HG03196 (cell line): ENCODE data around the gene NOD2.

Experiments
- ATAC-seq: cut with Tn5 transposase; IDR thresholded peaks from one replicate; pipeline ENCODE4 v1.9.1; 2021; ENCODE audit not compliant: unreplicated experiment

NOD2 gene

DNA sequence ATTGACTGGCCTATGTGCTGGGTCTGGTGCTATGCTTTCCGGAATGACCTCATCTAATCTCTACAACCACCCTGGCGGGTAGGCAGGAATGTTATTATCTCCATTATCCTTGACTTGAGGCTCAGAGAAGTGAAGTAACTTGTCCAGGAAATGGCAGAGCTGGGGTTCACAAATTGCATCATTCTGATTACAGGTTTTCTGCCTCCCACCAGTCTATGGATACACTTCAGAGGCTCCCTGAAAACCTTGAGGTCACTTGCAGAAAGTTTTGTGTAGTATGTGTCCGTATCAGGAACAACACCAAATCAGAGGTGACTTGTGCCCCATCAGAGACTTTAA lies 19.1 kb downstream of the NOD2 start:
- no peak for ATAC-seq

DNA sequence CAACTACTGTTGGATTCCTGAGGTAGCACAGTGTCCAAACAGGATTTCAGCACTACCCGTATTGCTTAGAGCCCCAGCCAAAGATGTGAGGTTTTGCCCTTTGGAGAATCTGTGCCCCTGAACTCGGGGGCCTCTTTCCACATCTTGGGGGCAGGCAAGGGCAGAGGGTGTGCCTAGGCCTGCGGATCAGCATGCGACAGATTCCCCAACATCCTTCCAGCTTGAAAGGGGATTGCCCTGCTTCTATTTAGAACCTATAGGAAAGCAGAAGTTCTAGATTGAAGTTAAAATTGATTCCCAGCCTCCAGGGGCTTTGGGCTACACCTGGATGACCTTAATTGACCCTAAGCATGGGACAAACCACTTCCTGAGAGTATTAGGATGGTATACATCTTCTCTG lies 19.6 kb downstream of the NOD2 start:
- ATAC-seq = no peak

DNA sequence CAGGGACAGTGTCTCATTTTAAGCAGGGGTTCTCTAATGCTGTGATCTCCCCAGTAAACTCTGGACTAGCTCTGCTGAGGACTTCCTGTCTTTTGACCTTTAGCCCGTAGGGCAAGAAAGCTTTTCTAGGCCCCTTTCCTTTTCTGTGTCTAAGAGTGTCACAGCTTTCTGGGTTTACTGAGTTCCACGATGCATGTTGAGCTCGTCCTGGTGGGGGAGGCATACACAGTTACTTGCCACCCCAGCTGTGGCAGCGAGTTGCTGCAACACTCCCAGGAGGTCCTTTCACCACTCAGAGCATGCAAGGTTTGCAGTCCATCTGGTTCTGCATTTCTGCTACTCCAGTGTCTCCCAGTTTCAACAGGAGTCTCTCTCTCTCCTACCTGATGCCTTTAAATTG lies 23.7 kb downstream of the NOD2 start:
- no peak for ATAC-seq

DNA sequence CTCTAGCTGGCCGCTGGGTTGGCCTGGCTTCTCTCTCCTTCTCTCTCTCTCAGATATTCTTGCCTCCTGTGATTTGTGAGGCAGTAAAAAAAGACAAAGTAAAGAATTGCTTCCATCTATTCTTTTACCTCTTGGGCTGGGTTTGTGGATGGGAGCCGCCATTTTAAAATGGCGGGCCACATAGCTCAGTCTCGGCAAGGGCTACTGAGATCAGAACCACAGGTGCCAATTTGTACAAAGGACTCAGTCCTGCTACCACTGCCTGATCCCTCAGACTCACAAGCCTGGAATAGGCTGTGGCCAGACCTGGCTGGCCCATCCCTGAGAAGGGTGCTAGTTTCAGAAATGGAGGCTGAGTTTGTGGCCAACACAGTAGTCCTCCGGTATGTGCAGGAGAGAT lies 24.1 kb downstream of the NOD2 start:
- ATAC-seq = no peak

DNA sequence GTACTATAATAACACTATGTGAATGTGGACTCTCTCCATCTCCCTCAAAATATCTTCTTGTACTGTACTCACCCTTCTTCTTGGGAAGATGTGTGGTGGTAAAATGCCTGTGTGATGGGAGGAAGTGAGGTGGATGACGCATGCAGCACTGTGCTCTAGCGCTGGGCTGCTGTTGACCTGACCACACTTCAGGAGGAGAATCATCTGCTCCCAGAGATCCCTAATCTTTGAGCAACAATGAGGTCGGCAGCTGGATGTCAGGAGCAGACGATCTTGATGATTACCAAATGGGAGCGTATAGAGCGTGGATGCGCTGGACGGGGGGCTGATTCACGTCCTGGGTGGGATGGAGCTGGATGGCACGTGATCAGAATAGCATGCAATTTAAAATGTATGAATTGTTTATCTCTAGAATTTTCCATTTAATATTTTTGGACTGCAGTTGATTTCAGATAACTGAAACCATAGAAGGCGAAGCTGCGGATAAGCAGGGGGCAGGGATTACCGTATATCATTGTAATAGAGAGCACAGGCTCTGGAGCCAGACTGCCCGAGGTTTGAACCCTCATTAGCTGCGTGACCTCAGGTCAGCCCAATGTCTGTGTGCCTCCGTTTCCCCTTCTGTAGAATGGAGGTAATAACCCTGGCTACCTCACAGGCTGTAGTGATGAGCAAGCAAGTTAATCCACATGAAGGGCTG lies 24.8 kb downstream of the NOD2 start:
- ATAC-seq = no peak

DNA sequence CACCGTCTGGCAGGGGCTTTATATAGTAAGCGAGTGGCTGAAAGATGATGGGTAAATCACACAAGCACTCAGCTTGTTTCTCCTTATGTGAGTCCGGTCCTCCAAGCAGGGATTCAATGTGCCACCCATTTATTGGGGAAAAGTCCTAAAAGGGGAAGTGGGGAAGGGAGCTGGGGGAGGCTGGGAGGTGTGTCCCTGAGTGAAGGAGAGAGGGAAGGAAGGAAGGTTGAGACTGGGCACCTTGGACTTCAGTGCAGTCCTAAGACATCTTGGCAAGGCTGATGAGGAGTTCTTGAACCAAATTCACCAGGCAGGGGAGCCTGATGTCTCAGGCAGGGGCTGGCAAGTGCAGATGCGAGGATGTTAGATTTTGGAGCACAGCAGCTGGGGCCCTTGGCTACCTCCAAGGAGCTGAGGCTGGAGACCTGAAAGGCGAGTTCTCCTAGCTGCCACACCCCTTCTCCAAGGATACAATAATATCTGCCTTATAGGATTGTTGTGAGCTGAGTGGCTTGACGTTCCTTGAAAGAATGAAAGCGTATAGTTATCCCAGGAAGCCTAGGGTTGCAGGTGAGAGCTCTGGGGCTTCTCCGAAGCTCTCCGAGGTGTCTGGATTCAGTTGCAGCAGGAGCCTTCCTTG lies 25.5 kb downstream of the NOD2 start:
- ATAC-seq = no peak

DNA sequence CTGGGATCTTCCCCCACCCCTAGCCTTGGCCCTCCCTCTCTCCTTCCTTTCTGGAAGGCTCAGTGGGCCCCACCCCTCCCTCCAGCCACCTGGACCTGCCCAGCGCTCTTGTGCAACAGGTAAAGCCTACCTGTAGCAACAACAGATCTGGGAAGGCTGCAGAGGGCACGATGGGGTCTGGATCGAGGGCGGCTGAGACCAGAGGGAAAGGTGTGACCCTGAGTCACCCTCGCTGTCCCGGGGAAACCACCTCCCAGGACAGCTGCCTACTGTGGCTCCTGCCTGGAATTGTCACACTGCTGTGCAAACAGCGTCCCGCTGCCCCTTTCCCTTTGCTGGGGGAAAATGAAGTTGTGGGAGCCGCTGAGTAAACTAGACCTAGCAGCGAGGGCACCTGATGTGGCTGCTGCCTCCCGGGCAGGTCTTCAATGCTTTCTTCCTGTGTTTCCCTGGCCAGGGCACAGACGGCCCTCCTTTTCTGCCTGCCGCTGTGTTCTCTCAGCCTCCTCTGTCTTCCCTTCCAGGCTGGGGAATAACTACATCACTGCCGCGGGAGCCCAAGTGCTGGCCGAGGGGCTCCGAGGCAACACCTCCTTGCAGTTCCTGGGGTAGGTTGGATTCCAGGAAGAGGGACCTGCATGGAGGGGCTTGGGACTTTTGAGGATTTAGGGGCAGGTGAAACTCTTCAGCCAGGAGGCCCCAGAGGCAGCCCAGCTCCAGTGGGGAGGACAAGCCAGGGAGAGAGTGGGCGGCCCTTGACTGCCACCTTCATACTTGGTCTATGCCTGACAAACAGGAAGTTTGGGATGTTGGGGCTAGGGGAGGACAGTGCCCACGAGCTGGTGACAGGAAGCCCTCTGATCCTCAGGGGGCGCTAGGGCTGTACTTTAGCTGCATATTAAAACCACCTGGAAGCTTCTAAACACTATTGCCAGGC lies 26.3 kb downstream of the NOD2 start:
- ATAC-seq = no peak

DNA sequence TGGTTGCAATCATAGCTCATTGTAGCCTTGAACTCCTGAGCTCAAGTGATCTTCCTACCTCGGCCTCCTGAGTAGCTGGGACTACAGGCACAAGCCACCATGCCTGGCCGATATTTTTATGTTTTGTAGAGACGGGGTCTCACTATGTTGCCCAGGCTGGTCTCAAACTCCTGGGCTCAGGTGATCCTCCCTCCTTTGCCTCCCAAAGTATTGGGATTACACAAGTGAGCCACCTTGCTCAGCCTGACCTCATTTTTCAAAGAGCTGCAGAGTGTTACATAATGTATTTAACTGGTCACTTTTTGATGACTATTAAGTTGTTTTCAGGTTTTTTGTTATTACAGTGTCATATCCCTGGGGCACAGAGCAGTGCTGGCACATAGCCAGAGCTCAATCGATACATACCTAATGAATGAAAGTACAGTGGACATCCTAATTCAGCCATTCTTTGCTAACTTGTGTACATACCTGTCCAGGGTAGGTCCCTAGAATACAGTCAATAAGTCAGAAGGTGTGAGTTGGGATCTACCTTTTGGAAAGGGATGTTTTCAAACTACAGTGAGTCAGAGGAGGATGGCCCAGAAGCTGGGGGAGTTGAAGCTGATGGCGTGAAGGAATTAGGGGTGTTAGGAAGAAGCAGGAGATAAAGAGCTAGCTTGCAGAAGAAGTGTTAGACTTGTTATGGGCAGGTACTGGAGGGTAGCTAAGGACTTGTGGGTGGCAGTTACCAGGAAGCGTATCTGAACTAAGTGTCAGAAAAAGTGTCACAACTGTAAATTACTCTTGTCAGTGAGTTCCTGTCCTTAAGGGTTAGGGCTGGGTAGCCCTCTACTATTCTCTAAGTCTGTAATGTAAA lies 28.4 kb downstream of the NOD2 start:
- ATAC-seq = no peak

DNA sequence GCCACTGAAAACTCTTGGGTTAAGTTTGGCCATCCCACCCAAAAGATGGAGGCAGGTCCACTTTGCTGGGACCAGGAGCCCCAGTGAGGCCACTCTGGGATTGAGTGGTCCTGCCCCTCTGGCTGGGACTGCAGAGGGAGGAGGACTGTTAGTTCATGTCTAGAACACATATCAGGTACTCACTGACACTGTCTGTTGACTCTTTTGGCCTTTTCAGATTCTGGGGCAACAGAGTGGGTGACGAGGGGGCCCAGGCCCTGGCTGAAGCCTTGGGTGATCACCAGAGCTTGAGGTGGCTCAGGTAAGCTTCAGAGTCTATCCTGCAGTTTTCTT lies 29.0 kb downstream of the NOD2 start:
- ATAC-seq = no peak

DNA sequence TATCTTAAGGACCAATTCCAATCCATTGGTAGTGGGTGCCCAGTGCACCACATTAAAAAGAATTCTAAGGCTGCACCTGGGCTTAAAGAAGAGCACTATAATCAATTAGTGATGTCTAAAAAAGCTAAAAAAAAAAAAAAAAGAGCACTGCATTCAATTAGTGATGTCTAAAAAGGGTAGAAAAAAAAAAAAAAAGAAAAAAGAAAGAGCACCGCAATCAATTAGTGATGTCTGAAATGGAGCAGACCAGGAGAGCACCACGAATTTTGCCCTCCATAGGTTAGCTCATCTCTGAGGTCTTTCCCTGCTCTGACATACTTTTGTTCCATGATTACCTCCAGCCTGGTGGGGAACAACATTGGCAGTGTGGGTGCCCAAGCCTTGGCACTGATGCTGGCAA lies 29.6 kb downstream of the NOD2 start:
- ATAC-seq = no peak

DNA sequence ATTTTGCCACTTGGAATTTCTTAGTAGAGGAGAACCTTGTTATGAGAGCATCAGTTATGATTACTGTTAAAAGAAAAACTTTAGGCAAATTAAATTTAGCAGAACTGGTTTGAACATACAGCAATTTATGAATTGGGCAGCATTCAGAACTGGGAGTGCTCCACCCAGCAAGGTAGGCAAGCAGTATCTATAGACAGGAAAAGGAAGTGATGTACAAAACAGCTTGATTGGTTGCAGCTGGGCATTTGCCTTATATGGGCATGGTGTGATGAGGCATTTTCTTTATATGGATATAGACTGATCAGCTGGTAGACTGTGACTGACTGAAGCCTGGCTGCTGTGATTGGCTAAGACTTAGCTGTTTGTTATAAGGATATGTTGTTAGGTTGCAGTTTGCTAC lies 30.9 kb downstream of the NOD2 start:
- ATAC-seq = no peak

DNA sequence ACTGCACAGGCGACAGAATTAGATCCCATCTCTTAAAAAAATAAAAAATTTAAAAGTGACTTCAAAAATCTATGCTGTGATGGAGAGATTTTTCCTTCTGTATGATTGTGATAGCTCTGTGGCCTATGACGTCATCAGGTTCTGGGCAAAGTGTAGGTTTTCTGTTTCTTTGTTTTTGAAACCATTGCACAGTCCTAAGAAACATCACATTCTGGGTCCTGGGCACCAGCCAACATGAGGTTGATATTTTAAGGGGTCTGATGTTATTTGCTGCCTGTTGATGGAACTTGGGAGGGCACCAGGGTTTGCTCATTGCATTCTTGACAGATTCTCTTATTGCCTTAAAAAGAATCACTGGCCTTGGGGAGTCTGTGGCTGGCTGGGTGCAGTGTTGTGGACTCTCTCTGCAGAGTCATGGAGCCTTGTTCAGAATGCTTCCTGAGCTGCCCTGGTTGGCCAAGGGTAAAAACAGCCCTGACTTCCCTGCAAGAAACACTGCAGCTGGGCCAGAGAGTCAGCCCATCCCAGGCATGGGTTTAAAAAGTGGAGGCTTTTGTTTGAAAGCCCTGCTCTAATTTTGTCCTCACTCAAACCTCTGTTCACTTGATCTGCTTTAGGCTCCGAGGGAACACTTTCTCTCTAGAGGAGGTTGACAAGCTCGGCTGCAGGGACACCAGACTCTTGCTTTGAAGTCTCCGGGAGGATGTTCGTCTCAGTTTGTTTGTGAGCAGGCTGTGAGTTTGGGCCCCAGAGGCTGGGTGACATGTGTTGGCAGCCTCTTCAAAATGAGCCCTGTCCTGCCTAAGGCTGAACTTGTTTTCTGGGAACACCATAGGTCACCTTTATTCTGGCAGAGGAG lies 38.0 kb downstream of the NOD2 start:
- ATAC-seq = no peak

DNA sequence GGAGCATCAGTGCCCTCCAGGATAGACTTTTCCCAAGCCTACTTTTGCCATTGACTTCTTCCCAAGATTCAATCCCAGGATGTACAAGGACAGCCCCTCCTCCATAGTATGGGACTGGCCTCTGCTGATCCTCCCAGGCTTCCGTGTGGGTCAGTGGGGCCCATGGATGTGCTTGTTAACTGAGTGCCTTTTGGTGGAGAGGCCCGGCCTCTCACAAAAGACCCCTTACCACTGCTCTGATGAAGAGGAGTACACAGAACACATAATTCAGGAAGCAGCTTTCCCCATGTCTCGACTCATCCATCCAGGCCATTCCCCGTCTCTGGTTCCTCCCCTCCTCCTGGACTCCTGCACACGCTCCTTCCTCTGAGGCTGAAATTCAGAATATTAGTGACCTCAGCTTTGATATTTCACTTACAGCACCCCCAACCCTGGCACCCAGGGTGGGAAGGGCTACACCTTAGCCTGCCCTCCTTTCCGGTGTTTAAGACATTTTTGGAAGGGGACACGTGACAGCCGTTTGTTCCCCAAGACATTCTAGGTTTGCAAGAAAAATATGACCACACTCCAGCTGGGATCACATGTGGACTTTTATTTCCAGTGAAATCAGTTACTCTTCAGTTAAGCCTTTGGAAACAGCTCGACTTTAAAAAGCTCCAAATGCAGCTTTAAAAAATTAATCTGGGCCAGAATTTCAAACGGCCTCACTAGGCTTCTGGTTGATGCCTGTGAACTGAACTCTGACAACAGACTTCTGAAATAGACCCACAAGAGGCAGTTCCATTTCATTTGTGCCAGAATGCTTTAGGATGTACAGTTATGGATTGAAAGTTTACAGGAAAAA lies 38.8 kb downstream of the NOD2 start:
- ATAC-seq = no peak

DNA sequence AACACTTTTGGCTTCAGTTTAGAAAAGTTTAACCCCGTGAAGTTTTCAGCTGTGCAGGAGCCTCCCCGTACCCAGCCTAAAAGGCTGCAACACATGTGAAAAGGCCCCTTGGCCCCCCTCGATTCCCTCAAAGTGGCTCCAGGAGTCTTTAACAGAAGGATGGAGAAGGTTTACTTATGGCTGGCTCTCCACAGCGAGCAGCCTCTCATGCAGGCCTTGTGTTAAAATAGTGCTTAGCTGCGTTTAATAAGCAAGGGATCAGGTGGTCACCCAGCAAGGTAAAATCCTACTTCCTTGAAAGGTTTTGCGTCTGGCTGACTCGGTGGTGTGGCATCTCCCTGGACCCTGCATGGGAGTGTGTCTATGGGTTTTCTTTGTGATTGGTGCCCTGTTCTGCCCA lies 40.1 kb downstream of the NOD2 start:
- ATAC-seq = no peak

DNA sequence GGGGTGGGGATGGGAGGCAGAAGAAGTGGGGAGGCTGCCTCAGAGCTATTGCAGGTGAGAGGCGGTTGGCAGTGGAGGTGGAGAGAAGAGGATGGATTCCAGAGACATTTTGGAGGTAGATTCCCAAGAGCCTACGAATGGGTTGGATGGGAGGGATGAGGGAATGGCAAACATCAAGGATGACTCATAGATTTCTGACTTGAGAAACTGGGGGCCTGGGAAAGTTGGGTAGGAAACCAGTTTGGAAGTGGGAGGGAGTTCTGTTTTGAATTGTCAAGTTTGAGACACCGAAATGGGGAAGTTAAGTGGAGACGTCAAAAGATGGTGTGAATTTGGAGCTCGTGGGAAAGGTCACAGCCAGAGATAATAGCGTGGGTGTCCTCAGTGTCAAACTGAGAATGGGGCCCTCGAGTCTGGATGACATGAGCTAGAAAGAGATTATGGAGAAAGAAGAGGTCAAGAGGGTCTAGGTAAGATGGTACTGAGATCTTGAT lies 42.3 kb downstream of the NOD2 start:
- no peak for ATAC-seq

DNA sequence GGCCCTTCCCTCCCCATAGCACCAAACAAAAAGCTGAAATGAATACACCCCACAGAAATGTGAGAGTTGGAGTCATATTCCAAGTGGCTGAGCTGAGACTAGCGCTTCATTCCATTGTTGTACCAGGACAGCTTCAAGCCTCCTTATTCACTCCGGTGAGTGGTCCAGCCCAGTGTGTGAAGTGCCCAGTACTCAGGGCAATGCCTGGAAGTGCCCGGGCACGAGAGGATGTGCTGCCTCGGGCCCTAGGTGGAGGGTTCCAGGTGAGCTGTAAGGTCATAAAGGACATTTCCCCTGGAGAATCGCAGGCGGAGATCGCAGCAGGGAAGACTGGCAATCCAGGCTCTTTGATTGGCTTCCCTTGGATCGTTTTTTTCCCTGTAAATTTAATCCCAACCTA lies 43.0 kb downstream of the NOD2 start:
- no peak for ATAC-seq

DNA sequence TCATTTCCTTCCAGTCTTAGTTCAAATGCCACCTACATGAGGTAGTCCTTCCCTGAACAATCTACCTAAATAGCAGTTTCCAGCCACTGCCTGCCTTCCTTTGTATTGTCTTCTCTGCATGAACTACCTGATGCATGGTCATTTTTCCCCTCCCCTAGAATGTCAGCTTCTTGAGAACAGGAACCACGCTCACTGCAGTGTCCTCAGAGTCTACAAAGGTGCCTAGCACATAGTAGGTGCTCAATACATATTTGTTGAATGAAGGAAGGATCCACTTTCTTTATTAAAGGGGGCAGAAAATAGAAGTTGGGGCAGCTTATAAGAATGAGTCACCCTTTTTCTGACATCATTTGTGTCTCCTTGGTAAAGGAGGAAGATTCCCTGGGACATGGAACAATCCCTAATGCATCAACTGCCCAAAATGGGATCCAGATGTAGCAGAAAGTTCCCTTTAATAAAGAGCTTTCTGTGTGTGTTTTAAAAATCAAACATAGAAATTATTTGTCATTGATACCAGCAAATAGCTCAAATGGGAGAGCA lies 44.1 kb downstream of the NOD2 start:
- ATAC-seq = no peak

DNA sequence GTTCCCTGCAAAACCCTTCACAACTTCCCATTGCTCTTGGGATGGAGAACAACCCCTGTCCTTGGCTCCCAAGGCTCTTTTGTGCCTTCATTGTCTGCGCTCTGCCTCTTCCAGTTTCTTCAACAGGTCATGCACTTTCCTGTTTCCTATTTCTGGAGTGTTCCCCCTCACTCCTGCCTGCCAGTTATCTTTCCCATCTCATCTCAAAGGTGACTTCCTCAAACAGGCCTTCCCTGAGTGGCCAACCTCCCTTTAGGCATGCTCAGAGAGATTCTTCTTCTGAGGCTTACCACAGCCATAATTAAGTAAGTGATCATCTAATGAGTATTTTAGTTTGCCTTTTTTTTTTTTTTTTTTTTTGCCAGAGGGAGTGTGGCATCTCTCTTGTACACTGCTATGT lies 45.6 kb downstream of the NOD2 start:
- ATAC-seq = no peak

DNA sequence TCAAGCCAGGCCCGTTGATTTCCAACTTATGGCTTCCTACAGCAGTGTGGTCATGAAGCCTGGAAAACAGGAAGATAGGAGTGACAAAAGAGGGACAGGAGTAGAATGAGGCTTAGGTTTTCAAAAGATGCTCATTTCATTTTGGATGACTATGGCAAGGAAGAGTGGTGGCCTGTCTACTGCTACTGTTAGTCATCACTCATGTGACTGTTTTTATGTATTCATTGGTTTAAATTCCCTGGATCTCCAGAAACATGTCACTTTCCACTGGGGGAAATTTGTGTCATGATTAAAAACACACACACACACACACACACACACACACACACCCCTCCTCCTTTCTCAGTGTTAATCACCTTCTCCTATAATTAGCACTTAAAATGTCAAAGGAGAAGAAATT lies 47.3 kb downstream of the NOD2 start:
- ATAC-seq = no peak
